Suppressor macrophage treated with lipopolysaccharide for 1 hour (primary cell): ENCODE data around the gene KIAA2012.

Experiments used
- DNase-seq, 3 donors: peaks; one replicate each; pipeline ENCODE4 v3.0.0-alpha.2; 2020 to 2022

KIAA2012 gene

DNA sequence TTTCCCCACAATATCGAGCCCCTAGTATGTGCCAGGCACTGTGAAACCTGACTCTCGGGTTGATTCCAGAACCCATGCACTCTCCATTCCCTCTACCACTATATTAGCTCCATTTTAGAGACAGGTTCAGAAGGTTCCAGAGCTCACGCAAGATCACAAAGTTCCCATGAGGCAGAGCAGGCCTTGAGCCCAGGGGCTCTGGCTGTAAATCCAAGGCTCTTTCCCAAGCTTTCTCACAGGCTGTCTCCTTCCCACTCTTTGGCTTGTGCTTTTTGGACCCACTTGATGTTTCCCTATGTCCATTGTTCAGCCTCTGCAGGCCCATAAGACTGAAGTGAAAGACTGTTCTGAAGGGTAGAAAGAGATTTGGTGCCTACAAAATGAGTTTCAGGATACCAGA is 15.7 kb downstream of the KIAA2012 start:
- DNase-seq: no peak

DNA sequence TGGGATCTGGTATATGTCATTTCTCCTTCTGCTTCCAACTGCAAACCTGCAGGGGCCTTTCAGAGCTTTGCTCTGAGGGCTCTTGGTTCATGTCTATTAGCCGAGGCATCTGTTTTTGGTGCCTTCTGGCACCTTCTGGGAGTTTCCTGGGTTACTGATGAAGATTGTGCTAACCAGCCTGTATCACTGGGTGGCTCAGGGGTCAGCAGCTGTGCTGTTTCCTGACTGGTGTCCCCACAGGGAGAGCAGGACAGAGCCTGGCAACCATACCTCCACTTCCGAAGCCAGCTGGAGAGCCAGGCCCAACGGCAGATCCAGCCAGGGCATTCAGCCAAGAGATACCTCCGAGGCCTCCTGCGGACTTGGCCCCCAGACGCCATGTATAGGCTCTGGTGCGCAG is 17.5 kb downstream of the KIAA2012 start:
- DNase-seq: no peak

DNA sequence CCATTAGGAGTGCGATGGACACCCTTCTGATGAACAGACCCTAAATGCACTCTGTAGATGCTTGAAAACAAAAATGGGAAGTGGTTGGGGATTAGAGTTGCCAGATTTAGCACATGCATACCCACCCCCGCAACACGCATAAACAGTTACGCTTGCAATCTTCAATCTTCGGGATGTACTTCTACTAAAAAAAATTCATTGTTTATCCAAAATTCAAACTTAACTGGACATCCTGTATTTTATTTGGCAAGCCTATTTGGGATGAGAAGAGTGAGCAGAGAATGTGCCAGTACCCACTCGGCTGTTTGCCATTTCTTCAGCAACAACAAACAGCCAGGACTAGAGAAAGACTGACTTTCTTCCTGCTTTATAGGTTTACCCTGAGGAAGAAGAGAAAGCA is 18.4 kb downstream of the KIAA2012 start:
- peak; percentile 80 to 81 (median 80) for DNase-seq

DNA sequence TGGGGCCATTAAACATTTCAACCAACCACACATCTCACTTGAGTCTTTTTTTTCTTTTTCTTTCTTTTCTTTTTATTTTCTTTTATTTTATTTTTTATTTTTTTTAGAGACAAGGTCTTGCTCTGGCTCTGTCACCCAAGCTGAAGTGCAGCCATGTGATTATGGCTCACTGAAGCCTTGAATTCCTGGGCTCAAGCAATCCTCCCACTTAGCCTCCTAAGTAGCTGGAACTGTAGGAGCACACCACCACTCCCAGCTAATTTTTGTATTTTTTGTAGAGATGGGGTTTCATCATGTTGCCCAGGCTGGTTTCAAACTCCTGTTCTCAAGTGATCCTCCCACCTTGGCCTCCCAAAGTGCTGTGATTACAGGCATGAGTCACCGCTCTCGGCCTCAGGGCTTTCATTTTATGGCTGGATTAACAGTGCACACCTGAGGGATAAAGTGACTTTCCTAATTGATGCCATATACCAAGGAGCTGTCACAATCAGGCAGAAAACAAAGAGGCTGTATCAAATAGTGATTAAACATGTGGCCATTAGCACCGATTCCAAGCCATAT is 21.5 kb downstream of the KIAA2012 start:
- DNase-seq: peak in 2 of 3 donors; percentile 38 to 41

DNA sequence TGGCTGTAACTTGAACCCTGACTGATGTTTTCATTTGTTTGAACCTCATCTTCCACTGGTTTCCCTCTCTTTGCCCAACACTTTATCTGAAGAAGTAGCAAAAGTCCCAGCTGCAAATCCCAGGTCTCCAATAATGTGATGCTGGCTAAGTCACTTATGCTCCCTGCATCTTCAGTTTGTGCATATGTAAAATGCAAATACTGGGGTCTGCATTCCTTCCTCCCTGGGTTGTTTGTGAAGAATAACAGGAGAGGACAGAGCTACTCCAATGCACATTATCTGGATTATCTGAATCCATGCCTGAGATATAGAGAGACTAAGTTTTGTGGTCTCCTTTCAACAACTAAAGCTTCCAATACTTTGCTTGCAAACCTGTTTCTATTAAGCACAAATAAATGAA is 22.2 kb downstream of the KIAA2012 start:
- no peak for DNase-seq

DNA sequence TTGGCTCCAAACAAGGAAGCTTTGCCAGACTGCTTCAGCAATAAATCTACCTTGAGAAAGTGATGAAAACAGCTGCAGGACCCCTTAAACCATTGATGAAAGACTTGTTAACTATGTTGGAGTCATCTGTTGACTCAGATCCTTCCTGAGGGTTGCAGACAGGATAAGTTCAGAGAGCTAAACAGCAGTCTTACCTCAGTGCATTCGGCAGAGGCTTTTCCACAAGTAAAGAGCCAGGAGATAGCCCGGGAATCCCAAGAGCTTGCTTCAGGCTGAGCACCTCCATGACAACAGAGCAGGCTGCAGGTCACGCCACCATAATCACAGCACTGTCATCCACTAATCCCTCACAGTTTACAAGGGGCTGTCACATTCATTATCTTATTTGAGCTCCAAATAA is 23.7 kb downstream of the KIAA2012 start:
- DNase-seq: no peak

DNA sequence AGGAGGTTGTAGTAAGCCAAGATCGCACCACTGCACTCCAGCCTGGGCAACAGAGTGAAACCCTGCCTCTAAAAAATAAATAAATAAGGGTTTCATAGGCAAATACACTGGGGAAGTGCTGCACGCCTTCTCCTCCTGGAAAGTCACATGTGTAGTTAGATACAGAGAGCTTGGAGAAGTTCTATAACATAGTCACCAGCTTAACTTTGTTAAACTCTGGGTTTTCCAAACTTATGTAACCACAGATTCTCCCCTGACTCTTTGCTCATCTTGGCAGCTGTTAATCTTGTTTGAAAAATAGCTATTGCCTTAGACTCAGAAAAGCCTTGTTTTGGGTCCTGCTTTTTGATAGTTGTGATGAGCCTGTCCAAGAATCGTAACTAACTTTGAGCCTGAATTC is 25.2 kb downstream of the KIAA2012 start:
- peak; percentile 82 to 96 (median 93) for DNase-seq

DNA sequence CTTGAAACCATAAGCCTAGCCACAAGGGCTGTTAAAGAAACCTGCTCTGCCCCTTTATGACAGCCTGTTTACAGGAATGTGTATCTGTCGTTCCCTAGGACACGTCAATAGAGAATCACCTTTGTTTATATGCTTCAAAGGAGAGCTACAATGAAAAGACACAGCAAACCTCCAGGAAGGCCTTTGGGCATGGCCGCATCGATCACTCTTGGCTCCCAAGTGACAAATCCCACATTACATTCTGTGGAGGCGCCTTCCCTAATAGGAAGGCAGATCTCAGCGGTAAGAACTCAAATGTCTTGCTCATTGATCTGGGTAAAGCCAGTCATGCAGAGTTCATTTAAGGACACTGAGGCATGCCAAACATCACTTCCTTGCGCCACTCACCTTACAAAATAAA is 26.5 kb downstream of the KIAA2012 start:
- no peak for DNase-seq

DNA sequence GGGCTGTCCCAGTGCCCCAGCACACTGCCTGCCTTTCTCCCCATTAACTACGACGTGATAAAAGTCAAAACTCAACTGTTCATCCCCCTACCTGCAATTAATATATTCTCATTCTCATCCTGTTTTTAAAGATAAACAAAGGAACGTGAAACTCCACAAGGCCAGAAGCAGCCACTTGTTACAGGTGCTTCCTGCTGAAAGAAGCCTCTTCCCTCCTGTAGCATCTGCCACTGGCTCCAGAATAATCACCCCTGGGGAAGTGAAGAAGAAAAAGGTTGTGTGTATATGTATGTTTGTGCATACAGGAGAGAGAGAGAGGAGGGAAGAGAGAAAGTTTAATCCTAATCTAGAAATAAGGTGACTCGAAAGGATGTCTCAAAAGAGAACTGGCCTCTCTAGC is 27.1 kb downstream of the KIAA2012 start:
- no peak for DNase-seq

DNA sequence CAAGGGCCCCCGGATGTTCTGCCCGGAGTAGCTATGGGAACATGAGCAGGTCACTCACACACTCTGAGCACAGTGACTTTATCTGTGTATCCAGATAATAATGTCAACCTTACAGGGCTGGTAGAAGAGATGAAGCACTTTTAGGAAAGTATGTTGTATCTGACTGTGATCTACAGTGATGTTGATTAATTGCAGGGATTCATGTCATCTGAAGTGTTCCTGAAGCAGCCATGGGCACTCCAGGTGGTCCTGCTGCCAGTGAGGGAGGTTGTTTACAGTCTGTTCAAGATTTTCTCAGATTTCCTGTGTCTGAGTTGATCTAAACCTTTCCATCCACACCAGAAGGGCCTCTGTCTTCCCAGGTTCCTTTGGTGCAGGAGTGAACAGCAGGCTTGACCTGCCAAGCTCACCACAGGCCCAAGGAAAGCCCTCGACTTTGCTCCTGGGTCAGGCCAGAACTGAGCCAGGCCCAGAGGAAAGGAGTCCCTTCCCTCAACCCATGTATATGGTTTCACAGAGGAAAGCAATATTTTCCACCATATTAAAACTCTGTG is 28.0 kb downstream of the KIAA2012 start:
- no peak for DNase-seq

DNA sequence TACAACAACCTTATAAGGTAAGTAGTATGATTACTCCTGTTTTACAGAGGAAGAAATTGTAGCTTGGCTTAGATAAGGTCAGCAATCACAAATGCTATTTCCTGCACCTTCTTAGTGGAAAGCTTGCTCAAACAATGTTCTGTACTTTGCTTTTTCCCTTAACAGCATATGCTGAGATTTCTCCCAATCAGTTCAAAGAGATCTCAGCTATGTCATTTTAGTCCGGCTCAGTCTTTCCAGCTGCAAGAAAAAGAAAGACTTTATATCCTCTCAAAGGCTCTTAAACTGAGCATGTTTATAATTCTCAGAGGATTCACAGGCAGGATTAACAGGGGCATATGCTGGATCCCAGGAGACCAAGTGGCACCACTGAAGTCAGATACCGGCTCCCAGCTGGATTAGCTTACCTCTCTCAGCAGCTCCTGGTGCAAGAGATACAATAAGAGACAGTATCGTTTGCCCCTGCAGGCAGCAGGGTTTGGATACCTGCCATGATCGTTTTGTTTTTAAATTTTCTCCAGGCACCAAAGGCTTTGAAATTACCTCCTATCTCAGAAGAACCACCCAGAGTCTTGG is 29.5 kb downstream of the KIAA2012 start:
- DNase-seq: no peak

DNA sequence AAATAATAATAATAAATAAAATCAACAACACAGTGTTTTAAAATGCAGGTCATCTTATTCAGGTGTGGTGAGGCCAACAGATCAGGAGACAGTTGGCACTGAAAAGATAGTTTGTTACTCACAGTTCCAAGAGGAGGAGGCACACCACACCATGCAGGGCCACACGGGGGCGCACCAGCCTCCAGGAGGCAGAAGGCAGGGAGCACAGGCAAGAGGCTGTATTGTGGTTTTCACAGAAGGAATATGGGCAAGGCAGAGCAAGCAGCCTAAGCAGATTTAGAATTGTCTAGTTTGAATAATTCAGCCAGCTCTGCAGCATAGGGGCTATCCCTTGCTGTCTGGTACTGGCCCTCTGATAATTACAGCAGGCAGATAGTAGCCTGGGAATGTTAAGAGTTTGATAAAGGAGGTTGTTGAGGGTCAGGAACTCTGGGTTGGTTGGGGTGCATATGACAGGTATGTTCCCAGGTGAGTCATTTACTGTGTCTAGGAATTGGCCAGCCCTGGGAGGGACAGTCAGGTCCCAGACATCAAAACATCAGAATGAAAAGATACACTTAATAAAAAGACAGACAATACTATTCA is 31.3 kb downstream of the KIAA2012 start:
- DNase-seq: peak; percentile 73 to 90 (median 83)

DNA sequence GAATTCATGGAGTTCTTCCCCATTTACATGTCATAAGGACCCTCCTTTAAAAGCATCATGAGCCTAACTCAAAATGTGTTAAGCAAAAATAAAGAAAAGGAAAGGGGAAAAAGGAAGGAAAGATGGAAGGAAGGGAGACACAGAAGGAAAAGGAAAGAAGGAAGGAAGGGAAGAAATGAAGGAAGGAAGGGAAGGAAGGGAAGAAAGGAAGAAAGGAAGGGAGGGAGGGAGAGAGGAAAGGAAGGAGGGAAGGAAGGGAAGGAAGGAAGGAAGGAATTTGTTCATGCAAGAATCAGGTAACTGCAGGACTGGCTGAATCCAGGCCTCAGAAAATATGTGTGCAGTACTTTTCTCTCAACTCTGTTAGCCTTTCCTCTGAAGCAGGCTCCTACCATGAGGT is 32.0 kb downstream of the KIAA2012 start:
- no peak for DNase-seq

DNA sequence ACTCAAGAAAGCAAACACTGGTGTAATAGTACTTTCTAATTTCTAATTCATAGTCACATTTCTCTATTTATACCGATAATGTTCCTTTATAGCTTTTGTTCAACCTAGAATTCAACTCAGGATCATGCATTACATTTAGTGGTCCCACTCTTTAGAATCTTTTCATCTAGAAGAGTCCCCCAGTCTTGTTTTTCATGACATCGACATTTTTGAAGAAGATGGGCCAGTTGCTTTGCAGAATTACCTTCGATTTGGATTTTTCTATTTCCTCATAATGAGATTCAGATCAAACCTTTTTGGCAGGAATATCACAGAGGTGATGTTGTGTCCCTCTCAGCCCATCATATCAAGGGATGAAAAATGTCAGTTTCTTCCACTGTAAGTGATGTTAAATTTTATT is 35.3 kb downstream of the KIAA2012 start:
- no peak for DNase-seq

DNA sequence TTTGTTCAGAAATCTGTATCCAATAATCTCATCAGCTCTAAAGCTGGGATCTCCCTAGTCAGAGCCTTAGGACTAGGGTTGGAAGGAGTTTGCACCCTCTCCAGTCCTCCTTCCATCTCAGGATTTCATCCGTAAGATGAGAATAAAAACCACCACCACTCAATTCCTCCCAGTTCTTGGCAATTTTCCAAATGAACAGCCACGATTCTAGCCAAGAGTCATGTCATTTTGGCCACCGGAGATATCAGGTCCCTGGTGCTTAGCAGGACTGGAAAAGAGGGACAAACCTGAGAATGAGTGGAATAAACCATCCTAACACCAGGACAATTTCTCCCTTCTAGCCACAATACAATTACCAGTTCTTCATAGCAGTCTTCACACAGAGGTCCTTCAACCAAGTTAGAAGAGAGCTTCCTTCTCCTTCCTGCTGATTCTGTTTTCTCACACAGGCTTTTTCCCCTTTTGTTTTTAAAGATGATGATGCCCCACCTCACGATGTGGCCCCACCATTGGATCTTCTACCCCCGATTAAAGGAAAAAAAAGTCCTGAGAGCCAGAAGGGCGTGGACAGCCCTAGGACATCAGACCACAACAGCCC is 36.2 kb downstream of the KIAA2012 start:
- no peak for DNase-seq

DNA sequence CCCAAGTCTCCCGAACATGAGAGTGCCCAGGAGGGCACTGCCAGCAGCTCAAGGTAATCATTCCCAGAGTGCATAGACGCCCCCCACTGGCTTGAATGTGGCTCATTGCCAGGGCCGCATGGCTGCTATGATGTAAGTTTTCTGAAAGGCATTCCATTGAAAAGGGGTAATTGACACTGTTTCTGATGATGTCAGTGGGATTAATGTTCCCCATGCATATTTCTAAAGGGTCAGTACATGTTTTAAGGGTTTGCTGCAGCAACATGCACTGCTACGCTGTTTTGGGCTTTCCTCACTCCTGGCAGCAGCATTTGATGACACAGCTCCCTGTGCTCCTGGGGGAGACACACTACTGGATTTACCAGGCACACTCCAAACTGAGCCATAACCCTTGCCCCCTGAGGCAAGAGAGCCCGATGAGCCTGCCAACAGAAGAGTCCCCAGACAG is 36.7 kb downstream of the KIAA2012 start:
- no peak for DNase-seq

DNA sequence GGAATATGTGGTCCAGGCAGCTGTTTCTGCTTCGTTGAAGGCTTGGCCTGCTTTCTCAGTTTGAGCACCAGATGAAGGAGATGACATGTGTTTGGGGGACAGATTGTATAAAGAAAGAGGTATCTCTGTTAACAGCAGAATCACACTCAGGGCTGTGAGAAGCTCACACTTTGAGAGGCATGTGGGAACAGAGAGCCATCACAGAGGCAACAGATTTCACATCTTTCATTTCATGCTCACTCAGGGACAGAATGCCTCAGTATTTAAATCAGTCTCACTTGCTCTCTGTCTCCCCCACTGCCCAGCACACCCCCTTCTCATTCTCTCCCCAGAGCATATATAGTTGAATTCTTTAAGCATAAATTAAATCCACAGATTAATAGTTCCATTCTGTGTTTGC is 37.4 kb downstream of the KIAA2012 start:
- no peak for DNase-seq

DNA sequence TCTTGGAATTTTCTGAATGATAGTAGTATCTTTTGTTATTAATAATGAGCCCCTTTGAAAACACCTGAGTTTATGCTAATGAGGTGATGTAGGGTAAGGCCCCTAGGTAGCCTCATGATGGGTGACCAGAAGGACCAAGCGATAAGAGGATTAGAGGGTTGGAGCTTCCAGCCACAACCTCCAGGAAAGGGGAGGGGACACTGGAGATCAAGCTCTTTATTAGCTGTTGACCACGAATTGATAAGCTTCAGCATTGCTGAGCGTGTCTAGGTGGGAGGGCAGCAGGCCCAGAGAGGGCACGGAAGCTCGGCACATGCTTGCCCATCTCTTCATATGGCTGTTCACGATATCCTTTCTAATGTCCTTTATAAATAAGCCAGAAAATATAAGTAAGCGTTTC is 39.0 kb downstream of the KIAA2012 start:
- no peak for DNase-seq

DNA sequence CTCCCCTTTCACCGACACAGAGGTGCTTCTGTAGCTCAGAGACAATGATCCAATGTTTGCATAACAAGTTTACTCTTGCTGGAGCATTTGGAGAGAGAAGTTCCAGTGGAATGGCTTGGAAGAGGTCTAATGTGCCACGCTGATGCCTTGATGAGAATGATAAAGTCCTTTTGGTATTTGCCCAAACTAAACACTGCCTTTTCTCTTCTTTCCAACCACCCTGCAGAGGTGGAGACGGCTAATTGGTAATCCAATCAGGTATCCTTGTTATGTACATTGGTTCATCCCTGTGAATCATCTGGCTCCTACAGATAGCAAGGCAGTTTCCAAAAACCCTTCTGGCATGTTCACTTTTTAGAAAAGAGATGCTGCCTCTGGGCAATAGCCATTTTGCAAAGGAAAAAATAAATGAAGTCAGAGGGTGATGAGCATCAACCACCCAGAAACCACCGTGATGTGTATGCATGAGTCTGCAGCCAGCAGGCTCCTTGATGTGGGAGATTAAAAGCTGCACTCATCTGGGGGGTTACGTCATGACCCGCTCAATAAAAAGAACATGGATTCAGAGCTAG is 40.6 kb downstream of the KIAA2012 start:
- peak in 1 of 3 donors; percentile 38 for DNase-seq

DNA sequence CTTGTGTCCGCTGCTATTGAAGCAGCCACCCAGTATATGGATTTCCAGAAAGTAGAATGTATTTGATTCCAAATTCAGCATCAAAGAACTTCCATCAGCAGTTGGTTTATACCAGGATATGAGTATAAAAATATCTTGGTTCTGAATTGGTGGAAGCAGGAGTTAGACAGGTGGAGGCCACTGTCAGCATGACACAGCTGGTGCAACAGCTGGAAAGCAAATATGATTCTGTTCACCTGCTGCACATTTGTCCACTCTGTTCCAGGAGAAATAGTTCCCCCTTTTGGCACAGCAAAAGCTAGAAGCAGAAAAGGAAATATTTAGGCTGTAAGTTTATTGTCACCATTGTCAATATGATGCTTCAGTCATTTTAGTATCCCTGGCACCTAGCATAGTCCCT is 41.2 kb downstream of the KIAA2012 start:
- no peak for DNase-seq

DNA sequence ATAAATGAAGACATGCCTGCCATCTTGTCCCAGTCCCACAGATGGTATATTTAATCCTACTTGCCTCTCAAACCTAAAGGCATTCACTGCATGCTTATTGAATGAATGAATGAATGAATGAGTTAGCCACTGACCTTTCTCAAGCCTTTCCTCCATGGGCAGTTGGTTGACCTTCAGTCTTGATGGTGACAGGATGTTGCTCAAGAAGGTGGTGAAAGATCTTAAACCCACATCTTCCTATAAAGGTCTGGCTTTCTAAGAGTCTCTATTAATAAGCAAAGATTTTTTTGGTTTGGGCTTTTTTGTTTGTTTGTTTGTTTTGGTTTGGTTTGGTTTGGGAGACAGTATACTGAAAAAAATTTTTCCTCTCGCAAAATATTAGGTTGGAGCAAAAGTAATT is 41.7 kb downstream of the KIAA2012 start:
- DNase-seq: peak; percentile 52 to 78 (median 67)

DNA sequence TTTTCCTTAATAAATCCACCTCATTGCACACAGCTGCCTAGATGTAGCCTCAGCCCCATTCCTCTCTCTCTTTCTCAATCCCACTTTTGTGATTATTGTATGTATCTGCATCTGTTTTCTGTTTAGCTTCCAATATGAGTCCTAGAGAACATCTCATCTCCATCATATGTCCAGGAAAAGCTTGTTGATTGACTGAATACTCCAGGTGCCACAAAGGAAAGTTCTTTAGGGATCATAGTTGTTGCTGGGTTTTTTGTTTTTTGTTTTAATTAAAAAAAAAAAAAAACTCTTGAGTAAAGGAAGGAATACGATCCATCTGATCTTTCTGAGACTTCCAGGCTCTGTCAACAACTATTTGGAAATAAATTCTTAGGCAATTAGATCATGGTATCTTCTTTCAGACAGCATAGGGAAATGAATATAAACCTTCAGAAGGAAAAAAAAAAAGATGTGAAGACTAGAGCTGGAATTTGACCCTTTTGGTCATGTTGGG is 42.5 kb downstream of the KIAA2012 start:
- no peak for DNase-seq

DNA sequence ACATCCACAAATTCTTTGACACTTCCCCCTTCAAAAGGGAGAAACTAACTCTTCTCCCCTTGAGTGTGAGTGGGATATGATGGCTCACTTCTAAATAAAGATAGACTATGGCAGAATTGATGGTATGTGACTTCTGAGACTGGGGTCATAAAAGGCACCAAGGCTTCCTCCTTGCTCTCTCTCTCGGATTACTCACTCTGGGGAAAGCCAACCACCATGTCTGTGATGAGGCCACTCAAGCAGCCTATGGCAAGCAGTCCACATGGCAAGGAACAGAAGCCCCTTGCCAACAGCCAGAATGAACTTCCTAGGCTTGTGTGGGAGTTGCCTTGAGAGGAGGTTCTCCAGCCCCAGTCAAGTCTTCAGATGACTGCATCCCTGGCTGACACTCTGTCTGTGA is 43.6 kb downstream of the KIAA2012 start:
- peak; percentile 66 to 86 (median 71) for DNase-seq

DNA sequence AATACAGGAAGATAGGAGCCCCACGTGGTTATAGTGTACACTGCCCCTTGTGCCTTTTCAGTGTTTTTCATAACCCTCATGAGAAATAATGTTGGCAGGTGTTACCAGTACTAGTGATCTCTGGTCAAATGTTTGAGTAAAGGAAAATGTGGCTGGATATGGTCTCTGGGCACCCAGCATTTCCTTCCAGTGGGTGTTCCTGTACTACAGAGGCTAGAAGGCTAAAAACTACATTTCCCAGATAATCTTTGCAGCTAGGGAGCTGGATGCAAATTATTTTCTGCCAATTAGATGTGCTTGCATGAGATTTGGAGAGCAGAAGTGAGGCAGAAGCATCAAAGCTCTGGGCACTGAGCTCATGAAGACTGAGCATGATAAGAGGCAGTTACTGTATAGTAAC is 45.1 kb downstream of the KIAA2012 start:
- DNase-seq: no peak
